Mucosa of descending colon (tissue), 3 donors: ENCODE data around the gene HEBP1. TPM values are rescaled to one million over a fixed set of nuclear protein-coding genes. Genes with fewer than 3 reads are reported as not detected.
A peak's percentile ranks its signal among the peaks of the same experiment; 100 is the strongest.

Source experiments
- ATAC-seq: fragments of 200-7000 bp; cut with Tn5 transposase; one replicate; pipeline ENCODE4 v1.9.1; 2020; ENCODE audit warnings: mild to moderate bottlenecking, moderate library complexity
- DNase-seq, 3 donors: peaks; one replicate each; pipeline ENCODE4 v3.0.0-alpha.2; 2020
- H3K36me3 ChIP-seq: fragments of 200-600 bp; one replicate; pipeline ENCODE4 v1.8.0; 2021; ENCODE audit warnings: low read depth, mild to moderate bottlenecking
- H3K4me1 ChIP-seq: fragments of 200-600 bp; one replicate; pipeline ENCODE4 v1.8.0; 2021; ENCODE audit warnings: low read depth, mild to moderate bottlenecking
- H3K4me3 ChIP-seq: fragments of 200-600 bp; one replicate; pipeline ENCODE4 v1.8.0; 2021; ENCODE audit warnings: mild to moderate bottlenecking
- H3K9me3 ChIP-seq: fragments of 200-600 bp; one replicate; pipeline ENCODE4 v1.8.0; 2021; ENCODE audit warnings: mild to moderate bottlenecking
- CTCF ChIP-seq: fragments of 200-600 bp; IDR thresholded peaks from one replicate; pipeline ENCODE4 v1.8.0; 2022; ENCODE audit warnings: antibody characterized with exemption, mild to moderate bottlenecking
- intact Hi-C, 2 donors: fragments of 100-400 bp; cut with DNase I in 1 of 2; cut with micrococcal nuclease in 1 of 2; formaldehyde crosslinking; loops; one replicate each; pipeline versions ENCODE4 v1.11.0 to v1.11.1; 2022; cut with DNase I, micrococcal nuclease
- total RNA-seq, 3 donors: library from RNA; stranded (reverse); fragmentation: NEBNext Ultra II Directional in 2 of 3; extraction: Animal tissue kit (Norgen Biotek cat#: 25700) in 2 of 3; gene quantifications; one replicate each; pipeline versions ENCODE4 v1.2.1 to v1.2.4, GENCODE V29; 2021 to 2023
- donor health status: DM: no; HTN: no; CAD: no; lungs with moderate emphysema.
- donor health status: DM: no; HTN: no; CAD: no.
- donor health status: DM: no; HTN: yes; CAD: no.

HEBP1 gene
- total RNA-seq, 3 donors from 2014 or later: 46.0 to 68.1 (median 62.1) TPM

DNA sequence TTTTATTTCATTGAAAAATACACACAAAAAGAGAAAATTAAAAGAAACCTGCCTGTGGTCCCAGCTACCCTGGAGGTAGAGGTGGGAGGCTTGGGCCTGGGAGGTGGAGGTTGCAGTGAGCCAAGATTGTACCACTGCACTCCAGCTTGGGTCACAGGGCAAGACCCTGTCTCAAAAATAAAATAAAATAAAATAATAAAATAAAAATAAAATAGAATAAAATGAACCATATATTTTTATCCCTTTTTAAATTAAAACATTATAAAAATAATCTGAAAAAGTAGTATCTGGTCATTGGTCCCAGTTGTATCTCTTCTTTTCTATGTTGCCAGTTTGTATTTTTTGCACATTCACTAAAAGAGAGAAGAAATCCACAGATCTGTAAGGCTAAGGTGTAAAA is 27.4 kb upstream of the HEBP1 start:
- Histone ChIP-seq H3K9me3 (no peaks in the 10 kb centered on the region), H3K4me1 (no peaks in the 10 kb centered on the region), H3K36me3 (no peaks in the 10 kb centered on the region), H3K4me3 (no peak overlapping the region)
- DNase-seq (no peak), ATAC-seq (no peak)
- intact Hi-C loops: no loop called here
- TF ChIP-seq CTCF: no peak

DNA sequence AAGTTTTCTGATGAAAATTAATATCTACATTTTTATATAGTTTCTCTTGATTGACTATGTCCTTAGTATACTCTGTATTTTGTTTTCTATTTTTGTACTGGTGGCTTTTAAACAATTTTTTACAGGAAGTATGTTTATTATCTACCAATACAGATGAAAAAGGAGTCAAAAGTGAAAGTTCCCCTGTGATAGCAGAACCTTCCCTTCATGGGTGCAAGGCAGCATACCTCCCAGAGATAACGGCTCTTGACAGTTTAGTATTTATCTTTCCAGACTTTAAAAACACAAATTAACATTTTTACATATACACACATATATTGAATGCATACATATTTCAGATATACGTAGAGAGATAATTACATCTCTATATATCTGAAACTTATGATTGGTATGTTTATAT is 27.0 kb upstream of the HEBP1 start:
- Histone ChIP-seq H3K4me3 (no peak overlapping the region), H3K9me3 (no peaks in the 10 kb centered on the region), H3K4me1 (no peaks in the 10 kb centered on the region), H3K36me3 (no peaks in the 10 kb centered on the region)
- no peak for TF ChIP-seq CTCF
- no peak for DNase-seq
- no peak for ATAC-seq
- intact Hi-C loops: no loop called here

- Histone ChIP-seq H3K4me1 (no peaks in the 10 kb centered on the region), H3K36me3 (no peaks in the 10 kb centered on the region), H3K4me3 (no peak overlapping the region), H3K9me3 (no peaks in the 10 kb centered on the region)
- intact Hi-C loops: no loop called here
- ATAC-seq (no peak), DNase-seq (no peak)
- no peak for TF ChIP-seq CTCF
Observed at GRCh38 chr12:13026286-13026685, 26.2 kb upstream of the HEBP1 start.

DNA sequence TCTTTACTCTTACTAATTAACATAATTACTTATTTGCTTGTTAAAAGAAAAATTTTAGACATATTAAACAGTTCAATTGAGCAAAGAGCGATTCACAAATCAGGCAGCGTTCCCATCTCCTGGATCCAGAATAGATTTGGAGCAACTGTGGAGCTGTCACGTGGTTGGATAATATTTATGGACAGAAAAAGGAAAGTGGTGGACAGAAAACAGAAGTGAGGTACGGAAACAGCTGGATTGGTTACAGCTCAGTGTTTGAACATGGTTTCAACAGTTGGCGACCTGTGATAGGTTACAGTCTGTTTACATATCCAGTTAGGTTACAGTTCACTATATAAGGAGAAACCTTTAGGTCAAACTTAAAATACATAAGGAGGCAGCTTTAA is 24.5 kb upstream of the HEBP1 start:
- ATAC-seq: no peak
- H3K9me3 ChIP-seq: no peaks in the 10 kb centered on the region
- no peak for DNase-seq
- H3K4me1 ChIP-seq: no peaks in the 10 kb centered on the region
- no peak overlapping the region for H3K4me3 ChIP-seq
- H3K36me3 ChIP-seq: no peaks in the 10 kb centered on the region
- TF ChIP-seq CTCF: no peak
- intact Hi-C loops: no loop called here

- Histone ChIP-seq H3K4me1 (no peaks in the 10 kb centered on the region), H3K36me3 (no peaks in the 10 kb centered on the region), H3K4me3 (no peak overlapping the region), H3K9me3 (no peaks in the 10 kb centered on the region)
- TF ChIP-seq CTCF: no peak
- ATAC-seq (peak; percentile 73), DNase-seq (peak in 1 of 3 donors; percentile 35)
- intact Hi-C loops: no loop called here
Observed at GRCh38 chr12:13023811-13024530, 23.9 kb upstream of the HEBP1 start.

DNA sequence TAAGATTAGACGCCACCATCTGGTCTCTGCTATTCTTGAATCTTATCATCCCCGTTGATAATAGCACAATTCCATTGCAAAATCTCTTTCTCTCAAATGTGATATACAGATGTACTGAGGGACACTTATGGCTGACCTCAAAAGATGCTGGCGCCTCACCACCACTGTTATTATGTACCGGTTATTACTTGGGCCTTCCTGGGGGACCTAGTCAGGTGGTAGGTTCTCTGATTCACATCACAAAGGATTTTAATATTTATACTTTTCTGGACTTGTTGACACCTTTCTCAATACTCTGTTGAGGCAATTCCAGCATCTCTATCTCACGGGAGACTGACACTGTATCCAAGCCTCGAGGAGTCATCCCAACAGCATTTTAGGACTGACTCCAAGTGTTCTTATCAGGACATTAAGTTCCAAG is 22.8 kb upstream of the HEBP1 start:
- no peak for TF ChIP-seq CTCF
- intact Hi-C loops: no loop called here
- no peaks in the 10 kb centered on the region for H3K36me3 ChIP-seq
- DNase-seq: no peak
- no peaks in the 10 kb centered on the region for H3K9me3 ChIP-seq
- H3K4me1 ChIP-seq: no peaks in the 10 kb centered on the region
- H3K4me3 ChIP-seq: no peak overlapping the region
- ATAC-seq: no peak
